Parathyroid adenoma (tissue), 2 donors: ENCODE measurements around the gene CYP2A7.
"Not testable (repeated sequence)": the region's sequence is repeated elsewhere in the genome, so short reads cannot be mapped to it uniquely, and the experiment has no call there.

Experiments used
- H2AFZ ChIP-seq: fragments of 300-600 bp; sonication (generic); one replicate; pipeline ENCODE4 v1.7.0; 2017; ENCODE audit warnings: antibody characterized with exemption, mild to moderate bottlenecking
- H3K27ac ChIP-seq: fragments of 300-600 bp; sonication (generic); one replicate; pipeline ENCODE4 v1.7.0; 2017
- H3K27me3 ChIP-seq: fragments of 300-600 bp; sonication (generic); one replicate; pipeline ENCODE4 v1.7.0; 2017; ENCODE audit warnings: low read length; ENCODE audit not compliant: control insufficient read depth, insufficient read depth
- H3K36me3 ChIP-seq: fragments of 300-600 bp; sonication (generic); one replicate; pipeline ENCODE4 v1.7.0; 2017; ENCODE audit warnings: low read length; ENCODE audit not compliant: control insufficient read depth, insufficient read depth
- H3K4me1 ChIP-seq: fragments of 300-600 bp; sonication (generic); one replicate; pipeline ENCODE4 v1.7.0; 2017; ENCODE audit warnings: control low read depth
- H3K4me2 ChIP-seq: fragments of 300-600 bp; sonication (generic); one replicate; pipeline ENCODE4 v1.7.0; 2017; ENCODE audit warnings: low read length
- H3K4me3 ChIP-seq: fragments of 300-600 bp; sonication (generic); one replicate; pipeline ENCODE4 v1.7.0; 2017; ENCODE audit warnings: low read depth, low read length
- H3K79me2 ChIP-seq: fragments of 300-600 bp; sonication (generic); one replicate; pipeline ENCODE4 v1.7.0; 2017; ENCODE audit warnings: control low read depth
- H3K9ac ChIP-seq: fragments of 300-600 bp; sonication (generic); one replicate; pipeline ENCODE4 v1.7.0; 2017; ENCODE audit warnings: mild to moderate bottlenecking
- H3K9me3 ChIP-seq: fragments of 300-600 bp; sonication (generic); one replicate; pipeline ENCODE4 v1.7.0; 2017; ENCODE audit warnings: low read length; ENCODE audit not compliant: control insufficient read depth
- CTCF ChIP-seq: fragments of 300-600 bp; sonication (generic); IDR thresholded peaks from one replicate; pipeline ENCODE4 v1.7.0; 2017; ENCODE audit warnings: antibody characterized with exemption, mild to moderate bottlenecking
- donor health status: primary hyperparathyroidism.

The CYP2A7 gene

GRCh38 chr19:40882062-40882461 lies at the start of gene CYP2A7:
CYP2A7 (minus strand) TSS chr19:40882231; CDS start chr19:40882210, 21 bp downstream.
- H3K36me3 ChIP-seq, H3K79me2 ChIP-seq, H3K27ac ChIP-seq, H3K4me3 ChIP-seq, H3K9ac ChIP-seq, H3K4me2 ChIP-seq, H3K9me3 ChIP-seq, H2AFZ ChIP-seq, H3K4me1 ChIP-seq, H3K27me3 ChIP-seq: not testable (repeated sequence)

- H3K4me1 ChIP-seq, H3K27ac ChIP-seq, H3K27me3 ChIP-seq, H3K9ac ChIP-seq, H3K9me3 ChIP-seq, H3K4me2 ChIP-seq, H3K4me3 ChIP-seq, H3K79me2 ChIP-seq, H2AFZ ChIP-seq, H3K36me3 ChIP-seq: not testable (repeated sequence)
These were observed 48.8 kb upstream of the CYP2A7 start for GRCh38 chr19:40930799-40931198.

GRCh38 chr19:40929942-40930341 lies 47.9 kb upstream of the CYP2A7 start:
- H3K4me2 ChIP-seq, H3K9me3 ChIP-seq, H3K27ac ChIP-seq, H3K4me1 ChIP-seq, H3K79me2 ChIP-seq, H2AFZ ChIP-seq, H3K9ac ChIP-seq, H3K27me3 ChIP-seq, H3K36me3 ChIP-seq, H3K4me3 ChIP-seq: not testable (repeated sequence)

- Histone ChIP-seq H3K4me2 (no peak overlapping the region), H3K4me1 (no peaks in the 10 kb centered on the region), H3K79me2 (no peaks in the 10 kb centered on the region), H2AFZ (no peak overlapping the region), H3K27me3 (no peaks in the 10 kb centered on the region), H3K27ac (no peak overlapping the region), H3K4me3 (no peak overlapping the region), H3K36me3 (no peaks in the 10 kb centered on the region), H3K9me3 (no peaks in the 10 kb centered on the region), H3K9ac (no peak overlapping the region)
- TF ChIP-seq CTCF, result no peak
These were observed 46.8 kb upstream of the CYP2A7 start for GRCh38 chr19:40928850-40929249.

GRCh38 chr19:40927567-40927966 lies 45.5 kb upstream of the CYP2A7 start:
- H3K9ac ChIP-seq, result no peak overlapping the region
- no peak overlapping the region for H3K4me3 ChIP-seq
- no peaks in the 10 kb centered on the region for H3K79me2 ChIP-seq
- H3K4me2 ChIP-seq, result no peak overlapping the region
- H3K27ac ChIP-seq, result no peak overlapping the region
- H3K27me3 ChIP-seq, result no peaks in the 10 kb centered on the region
- no peaks in the 10 kb centered on the region for H3K4me1 ChIP-seq
- no peak overlapping the region for H2AFZ ChIP-seq
- no peak for TF ChIP-seq CTCF
- no peaks in the 10 kb centered on the region for H3K9me3 ChIP-seq
- H3K36me3 ChIP-seq, result no peaks in the 10 kb centered on the region

GRCh38 chr19:40926276-40926675 lies 44.2 kb upstream of the CYP2A7 start:
- H3K4me1 ChIP-seq, H3K27me3 ChIP-seq, H3K27ac ChIP-seq, H3K9ac ChIP-seq, H3K9me3 ChIP-seq, H2AFZ ChIP-seq, H3K36me3 ChIP-seq, H3K4me2 ChIP-seq, H3K4me3 ChIP-seq, H3K79me2 ChIP-seq: not testable (repeated sequence)

GRCh38 chr19:40923934-40924391 lies 41.9 kb upstream of the CYP2A7 start:
- no peaks in the 10 kb centered on the region for H3K79me2 ChIP-seq
- no peak overlapping the region for H2AFZ ChIP-seq
- no peak overlapping the region for H3K27ac ChIP-seq
- H3K36me3 ChIP-seq, result no peaks in the 10 kb centered on the region
- H3K9ac ChIP-seq, result no peak overlapping the region
- H3K27me3 ChIP-seq, result no peaks in the 10 kb centered on the region
- H3K4me2 ChIP-seq, result no peak overlapping the region
- H3K4me3 ChIP-seq, result no peak overlapping the region
- no peaks in the 10 kb centered on the region for H3K4me1 ChIP-seq
- no peaks in the 10 kb centered on the region for H3K9me3 ChIP-seq
- TF ChIP-seq CTCF, result no peak

GRCh38 chr19:40922237-40923160 lies 40.5 kb upstream of the CYP2A7 start:
- not testable (repeated sequence) for H3K27ac ChIP-seq, H3K36me3 ChIP-seq, H3K4me3 ChIP-seq, H3K79me2 ChIP-seq, H3K27me3 ChIP-seq, H2AFZ ChIP-seq, H3K9me3 ChIP-seq, H3K4me2 ChIP-seq, H3K4me1 ChIP-seq, H3K9ac ChIP-seq
